ENCODE measurements around the gene PABPC1L.

Gene PABPC1L

GRCh38 chr20:44900231-44900854, 9.5 kb upstream of the PABPC1L start:
- TF ChIP-seq CTCF (IDR thresholded peaks at IDR 0.05): no peak
- Histone ChIP-seq H3K4me2 (ENCODE audit: low read length) (no peak overlapping the region), H3K4me1 (peaks cover 10% of the 10 kb centered on the region), H3K27ac (no peak overlapping the region), H2AFZ (no peak overlapping the region), H3K27me3 (ENCODE audit: control insufficient read depth, insufficient read depth, low read length) (no peaks in the 10 kb centered on the region), H3K9me3 (ENCODE audit: control insufficient read depth, low read length) (no peaks in the 10 kb centered on the region), H3K79me2 (peaks cover 13% of the 10 kb centered on the region), H3K4me3 (ENCODE audit: low read depth, low read length) (no peak overlapping the region), H3K36me3 (ENCODE audit: control insufficient read depth, insufficient read depth, low read length) (no peaks in the 10 kb centered on the region), H3K9ac (no peak overlapping the region)

GRCh38 chr20:44901974-44902373, 7.9 kb upstream of the PABPC1L start:
- no peak overlapping the region for H3K4me3 ChIP-seq (ENCODE audit: low read depth, low read length)
- no peaks in the 10 kb centered on the region for H3K9me3 ChIP-seq (ENCODE audit: control insufficient read depth, low read length)
- H3K27me3 ChIP-seq (ENCODE audit: control insufficient read depth, insufficient read depth, low read length): no peaks in the 10 kb centered on the region
- no peak for TF ChIP-seq CTCF (IDR thresholded peaks at IDR 0.05)
- H2AFZ ChIP-seq: no peak overlapping the region
- H3K9ac ChIP-seq: no peak overlapping the region
- H3K4me2 ChIP-seq (ENCODE audit: low read length): no peak overlapping the region
- no peaks in the 10 kb centered on the region for H3K4me1 ChIP-seq
- H3K79me2 ChIP-seq: peaks cover 9% of the 10 kb centered on the region
- H3K27ac ChIP-seq: no peak overlapping the region
- no peaks in the 10 kb centered on the region for H3K36me3 ChIP-seq (ENCODE audit: control insufficient read depth, insufficient read depth, low read length)

- no peak for TF ChIP-seq CTCF (IDR thresholded peaks at IDR 0.05)
- Histone ChIP-seq H3K4me1 (no peaks in the 10 kb centered on the region), H3K36me3 (ENCODE audit: control insufficient read depth, insufficient read depth, low read length) (no peaks in the 10 kb centered on the region), H3K79me2 (no peaks in the 10 kb centered on the region), H3K4me2 (ENCODE audit: low read length) (no peak overlapping the region), H3K9ac (no peak overlapping the region), H3K27me3 (ENCODE audit: control insufficient read depth, insufficient read depth, low read length) (no peaks in the 10 kb centered on the region), H3K4me3 (ENCODE audit: low read depth, low read length) (no peak overlapping the region), H3K27ac (no peak overlapping the region), H2AFZ (no peak overlapping the region), H3K9me3 (ENCODE audit: control insufficient read depth, low read length) (no peaks in the 10 kb centered on the region)
These were observed 5.5 kb upstream of the PABPC1L start for GRCh38 chr20:44904377-44904776.

- Histone ChIP-seq H3K27me3 (ENCODE audit: control insufficient read depth, insufficient read depth, low read length) (no peaks in the 10 kb centered on the region), H2AFZ (peak overlapping the region; percentile 96), H3K9me3 (ENCODE audit: control insufficient read depth, low read length) (no peaks in the 10 kb centered on the region), H3K9ac (peak overlapping the region; percentile 11), H3K79me2 (no peaks in the 10 kb centered on the region), H3K27ac (no peak overlapping the region), H3K36me3 (ENCODE audit: control insufficient read depth, insufficient read depth, low read length) (no peaks in the 10 kb centered on the region), H3K4me1 (no peaks in the 10 kb centered on the region), H3K4me2 (ENCODE audit: low read length) (peak overlapping the region; percentile 60), H3K4me3 (ENCODE audit: low read depth, low read length) (peak overlapping the region; percentile 39)
- TF ChIP-seq CTCF (IDR thresholded peaks at IDR 0.05): no peak
These were observed 631 bp upstream of the PABPC1L start for GRCh38 chr20:44908987-44909871.
